ENCODE data around the gene SETDB2. TPM values are rescaled to one million over a fixed set of nuclear protein-coding genes. Genes with fewer than 3 reads are reported as not detected.

Gene SETDB2
- total and polyA plus RNA-seq, 2 of the 13 experiments (the other 11 are each of a cell fraction or from before 2014, with no cell fraction given) = 8.1 to 8.7 TPM

DNA sequence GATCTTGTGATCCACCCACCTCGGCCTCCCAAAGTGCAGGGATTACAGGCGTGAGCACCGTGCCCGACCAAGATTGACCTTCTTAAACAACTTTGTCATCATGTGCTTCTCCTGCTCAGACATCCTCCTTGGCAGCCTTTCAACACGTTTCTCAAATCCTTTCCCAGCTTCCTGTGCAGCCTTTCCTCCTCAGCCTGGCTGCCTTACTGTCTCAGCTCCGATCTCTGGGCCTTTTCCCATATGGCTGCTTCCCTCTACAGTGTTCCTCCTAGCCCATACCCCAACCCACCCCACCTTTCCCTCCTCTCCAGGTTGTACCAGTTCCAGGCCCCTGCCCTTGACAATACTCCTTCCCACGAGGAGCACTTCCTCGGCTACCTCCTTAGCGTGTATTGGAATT is 58.9 kb downstream of the SETDB2 start:
- Histone ChIP-seq H3K79me2 (ENCODE audit: insufficient read depth, low read length) (no peaks in the 10 kb centered on the region), H4K20me1 (ENCODE audit: insufficient read depth, low read length) (no peaks in the 10 kb centered on the region), H3K4me1 (ENCODE audit: insufficient read depth, low read length) (no peaks in the 10 kb centered on the region), H3K4me2 (ENCODE audit: low read depth, low read length) (no peak overlapping the region), H2AFZ (ENCODE audit: low read length) (no peak overlapping the region), H3K27ac (ENCODE audit: extremely low read length, insufficient read depth, low read length) (no peak overlapping the region), H3K27me3 (ENCODE audit: control insufficient read depth in 1 of 2, insufficient read depth in 2 of 2, low read length in 2 of 2) (no peaks in the 10 kb centered on the region), H3K4me3 (replicated peaks in 1 of 3; ENCODE audit: insufficient read depth in 1 of 3, low read depth in 2 of 3, low read length in 3 of 3) (no peak overlapping the region), H3K9ac (ENCODE audit: insufficient read depth, low read depth, low read length) (no peak overlapping the region), H3K36me3 (replicated peaks in 1 of 2; ENCODE audit: control insufficient read depth in 1 of 2, insufficient read depth in 2 of 2, low read length in 2 of 2) (no peaks in the 10 kb centered on the region), H3K9me3 (ENCODE audit: low read length) (no peaks in the 10 kb centered on the region)
- no peak for DNase-seq (ENCODE audit: low spot score)
- intact Hi-C loops (cut with micrococcal nuclease; ENCODE audit: unreplicated experiment) = no loop called here
- in situ Hi-C loops (cut with HindIII; ENCODE audit: extremely low pct_ligation_motif_present, low pct_unique_long_range_greater_than_20kb) = no loop called here
- FAIRE-seq = no peak
- BruUV-seq (replicated peaks) = no TSS peak
- CTCF ChIA-PET (ENCODE audit: low intra/inter-chr PET ratio, low total read pairs) = no interaction called here
- POLR2A ChIA-PET = no interaction called here
- 94% methylated on average over 9 of the region's 9 CpGs for WGBS (ENCODE audit: low lambda C conversion rate)
- ATAC-seq = no peak
- TF ChIP-seq XBP1 (CRISPR knock-in tag; IDR thresholded peaks at IDR 0.05) (no peak), HHEX (CRISPR knock-in tag; IDR thresholded peaks at IDR 0.05) (no peak), ZNF644 (CRISPR knock-in tag; IDR thresholded peaks at IDR 0.05; ENCODE audit: low read depth) (no peak), TBX2 (CRISPR knock-in tag; IDR thresholded peaks at IDR 0.05; ENCODE audit: borderline replicate concordance) (no peak), SMARCE1 (IDR thresholded peaks at IDR 0.05; ENCODE audit: borderline replicate concordance) (no peak), ZNF775 (CRISPR knock-in tag; IDR thresholded peaks at IDR 0.05; ENCODE audit: borderline replicate concordance) (no peak)
- TF ChIP-seq, protein P1, sequence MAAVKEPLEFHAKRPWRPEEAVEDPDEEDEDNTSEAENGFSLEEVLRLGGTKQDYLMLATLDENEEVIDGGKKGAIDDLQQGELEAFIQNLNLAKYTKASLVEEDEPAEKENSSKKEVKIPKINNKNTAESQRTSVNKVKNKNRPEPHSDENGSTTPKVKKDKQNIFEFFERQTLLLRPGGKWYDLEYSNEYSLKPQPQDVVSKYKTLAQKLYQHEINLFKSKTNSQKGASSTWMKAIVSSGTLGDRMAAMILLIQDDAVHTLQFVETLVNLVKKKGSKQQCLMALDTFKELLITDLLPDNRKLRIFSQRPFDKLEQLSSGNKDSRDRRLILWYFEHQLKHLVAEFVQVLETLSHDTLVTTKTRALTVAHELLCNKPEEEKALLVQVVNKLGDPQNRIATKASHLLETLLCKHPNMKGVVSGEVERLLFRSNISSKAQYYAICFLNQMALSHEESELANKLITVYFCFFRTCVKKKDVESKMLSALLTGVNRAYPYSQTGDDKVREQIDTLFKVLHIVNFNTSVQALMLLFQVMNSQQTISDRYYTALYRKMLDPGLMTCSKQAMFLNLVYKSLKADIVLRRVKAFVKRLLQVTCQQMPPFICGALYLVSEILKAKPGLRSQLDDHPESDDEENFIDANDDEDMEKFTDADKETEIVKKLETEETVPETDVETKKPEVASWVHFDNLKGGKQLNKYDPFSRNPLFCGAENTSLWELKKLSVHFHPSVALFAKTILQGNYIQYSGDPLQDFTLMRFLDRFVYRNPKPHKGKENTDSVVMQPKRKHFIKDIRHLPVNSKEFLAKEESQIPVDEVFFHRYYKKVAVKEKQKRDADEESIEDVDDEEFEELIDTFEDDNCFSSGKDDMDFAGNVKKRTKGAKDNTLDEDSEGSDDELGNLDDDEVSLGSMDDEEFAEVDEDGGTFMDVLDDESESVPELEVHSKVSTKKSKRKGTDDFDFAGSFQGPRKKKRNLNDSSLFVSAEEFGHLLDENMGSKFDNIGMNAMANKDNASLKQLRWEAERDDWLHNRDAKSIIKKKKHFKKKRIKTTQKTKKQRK (IDR thresholded peaks at IDR 0.05; ENCODE audit: low read length) = no peak
- TF ChIP-seq, protein P2, sequence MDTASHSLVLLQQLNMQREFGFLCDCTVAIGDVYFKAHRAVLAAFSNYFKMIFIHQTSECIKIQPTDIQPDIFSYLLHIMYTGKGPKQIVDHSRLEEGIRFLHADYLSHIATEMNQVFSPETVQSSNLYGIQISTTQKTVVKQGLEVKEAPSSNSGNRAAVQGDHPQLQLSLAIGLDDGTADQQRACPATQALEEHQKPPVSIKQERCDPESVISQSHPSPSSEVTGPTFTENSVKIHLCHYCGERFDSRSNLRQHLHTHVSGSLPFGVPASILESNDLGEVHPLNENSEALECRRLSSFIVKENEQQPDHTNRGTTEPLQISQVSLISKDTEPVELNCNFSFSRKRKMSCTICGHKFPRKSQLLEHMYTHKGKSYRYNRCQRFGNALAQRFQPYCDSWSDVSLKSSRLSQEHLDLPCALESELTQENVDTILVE (CRISPR knock-in tag; IDR thresholded peaks at IDR 0.05) = no peak
- TF ChIP-seq, protein P3, sequence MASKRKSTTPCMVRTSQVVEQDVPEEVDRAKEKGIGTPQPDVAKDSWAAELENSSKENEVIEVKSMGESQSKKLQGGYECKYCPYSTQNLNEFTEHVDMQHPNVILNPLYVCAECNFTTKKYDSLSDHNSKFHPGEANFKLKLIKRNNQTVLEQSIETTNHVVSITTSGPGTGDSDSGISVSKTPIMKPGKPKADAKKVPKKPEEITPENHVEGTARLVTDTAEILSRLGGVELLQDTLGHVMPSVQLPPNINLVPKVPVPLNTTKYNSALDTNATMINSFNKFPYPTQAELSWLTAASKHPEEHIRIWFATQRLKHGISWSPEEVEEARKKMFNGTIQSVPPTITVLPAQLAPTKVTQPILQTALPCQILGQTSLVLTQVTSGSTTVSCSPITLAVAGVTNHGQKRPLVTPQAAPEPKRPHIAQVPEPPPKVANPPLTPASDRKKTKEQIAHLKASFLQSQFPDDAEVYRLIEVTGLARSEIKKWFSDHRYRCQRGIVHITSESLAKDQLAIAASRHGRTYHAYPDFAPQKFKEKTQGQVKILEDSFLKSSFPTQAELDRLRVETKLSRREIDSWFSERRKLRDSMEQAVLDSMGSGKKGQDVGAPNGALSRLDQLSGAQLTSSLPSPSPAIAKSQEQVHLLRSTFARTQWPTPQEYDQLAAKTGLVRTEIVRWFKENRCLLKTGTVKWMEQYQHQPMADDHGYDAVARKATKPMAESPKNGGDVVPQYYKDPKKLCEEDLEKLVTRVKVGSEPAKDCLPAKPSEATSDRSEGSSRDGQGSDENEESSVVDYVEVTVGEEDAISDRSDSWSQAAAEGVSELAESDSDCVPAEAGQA (IDR thresholded peaks at IDR 0.05; ENCODE audit: low read depth) = no peak
- TF ChIP-seq, protein P3 (CRISPR knock-in tag; IDR thresholded peaks at IDR 0.05; ENCODE audit: borderline replicate concordance) = no peak
